Liver (tissue), 3 donors: ENCODE measurements around the gene ARHGAP8.

Experiments used
- GABPA ChIP-seq, 2 donors: IDR thresholded peaks in 1 of 2; conservative IDR thresholded peaks in 1 of 2; 2 replicates each; pipeline ENCODE4 v1.6.1; 2016; ENCODE audit warnings: antibody characterized with exemption in 2 of 2, mild to moderate bottlenecking in 1 of 2, moderate library complexity in 1 of 2
- RAD21 ChIP-seq, 2 donors: IDR thresholded peaks; 2 replicates each; pipeline ENCODE4 v1.6.1; 2016; ENCODE audit warnings: antibody characterized with exemption in 2 of 2, mild to moderate bottlenecking in 2 of 2
- SP1 ChIP-seq: IDR thresholded peaks from 2 replicates; pipeline ENCODE4 v1.6.1; 2018; ENCODE audit warnings: antibody characterized with exemption, mild to moderate bottlenecking
- TAF1 ChIP-seq: conservative IDR thresholded peaks from 2 replicates; pipeline ENCODE4 v1.6.1; 2016; ENCODE audit warnings: antibody characterized with exemption, mild to moderate bottlenecking
- YY1 ChIP-seq: IDR thresholded peaks from 2 replicates; pipeline ENCODE4 v1.6.1; 2016; ENCODE audit warnings: antibody characterized with exemption, mild to moderate bottlenecking
- TF ChIP-seq, protein P1 (sequence below): IDR thresholded peaks from 2 replicates; pipeline ENCODE4 v1.6.1; 2016; ENCODE audit warnings: antibody characterized with exemption
- TF ChIP-seq, protein P2 (sequence below): fragments of 150-350 bp; IDR thresholded peaks from 2 replicates; pipeline ENCODE4 v1.5.1; 2017; ENCODE audit warnings: improper control_type of control experiment, low read depth, low read length; ENCODE audit not compliant: missing input control
- TF ChIP-seq, protein P3 (sequence below): IDR thresholded peaks from 2 replicates; pipeline ENCODE4 v1.6.1; 2016; ENCODE audit warnings: antibody characterized with exemption, mild to moderate bottlenecking
- TF ChIP-seq, protein P4 (sequence below): IDR thresholded peaks from 2 replicates; pipeline ENCODE4 v1.6.1; 2016; ENCODE audit warnings: antibody characterized with exemption
- TF ChIP-seq, protein P5 (sequence below): IDR thresholded peaks from 2 replicates; pipeline ENCODE4 v1.6.1; 2016; ENCODE audit warnings: antibody characterized with exemption
- donor health status: healthy.
- donor health status: healthy.

DNA sequence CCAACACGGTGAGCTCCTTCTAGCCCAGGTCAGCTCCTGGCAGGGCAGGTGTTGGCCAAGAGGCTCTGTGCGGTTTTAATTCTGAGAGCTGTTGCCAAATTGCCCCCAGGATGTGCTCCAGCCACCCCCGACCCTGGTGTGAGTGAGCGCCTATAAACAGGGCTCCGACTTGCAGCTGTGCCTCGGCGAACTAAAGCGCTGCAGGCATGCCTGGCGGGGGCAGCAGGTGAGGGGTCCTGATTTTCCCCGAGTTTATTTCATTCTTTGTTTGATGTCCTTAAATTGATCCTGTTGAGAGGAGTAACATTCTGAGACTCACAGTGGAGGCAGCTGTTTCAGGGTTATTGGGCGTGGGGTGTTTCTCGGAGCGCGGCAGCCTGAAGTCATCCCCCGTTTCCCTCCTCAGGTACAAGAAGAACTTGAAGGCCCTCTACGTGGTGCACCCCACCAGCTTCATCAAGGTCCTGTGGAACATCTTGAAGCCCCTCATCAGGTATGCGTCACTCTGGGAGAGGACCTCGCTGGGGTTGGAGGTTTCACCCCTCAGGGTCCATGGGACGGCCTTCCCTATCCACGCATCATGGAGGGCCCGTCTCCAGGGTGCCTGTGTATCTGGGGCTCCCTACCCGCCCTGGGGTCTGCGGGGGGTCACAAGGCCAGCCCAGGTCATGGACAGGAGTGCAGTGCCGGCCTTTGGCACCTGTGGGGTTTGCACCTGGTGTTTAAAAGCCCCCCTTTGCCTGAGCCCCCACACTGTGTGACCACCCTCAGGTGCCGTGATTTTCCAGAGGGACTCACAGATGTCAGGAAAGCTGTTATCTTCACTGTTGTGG lies 62.1 kb downstream of the ARHGAP8 start:
- TF ChIP-seq, protein P1, sequence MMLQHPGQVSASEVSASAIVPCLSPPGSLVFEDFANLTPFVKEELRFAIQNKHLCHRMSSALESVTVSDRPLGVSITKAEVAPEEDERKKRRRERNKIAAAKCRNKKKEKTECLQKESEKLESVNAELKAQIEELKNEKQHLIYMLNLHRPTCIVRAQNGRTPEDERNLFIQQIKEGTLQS, result no peak
- TF ChIP-seq, protein P2, sequence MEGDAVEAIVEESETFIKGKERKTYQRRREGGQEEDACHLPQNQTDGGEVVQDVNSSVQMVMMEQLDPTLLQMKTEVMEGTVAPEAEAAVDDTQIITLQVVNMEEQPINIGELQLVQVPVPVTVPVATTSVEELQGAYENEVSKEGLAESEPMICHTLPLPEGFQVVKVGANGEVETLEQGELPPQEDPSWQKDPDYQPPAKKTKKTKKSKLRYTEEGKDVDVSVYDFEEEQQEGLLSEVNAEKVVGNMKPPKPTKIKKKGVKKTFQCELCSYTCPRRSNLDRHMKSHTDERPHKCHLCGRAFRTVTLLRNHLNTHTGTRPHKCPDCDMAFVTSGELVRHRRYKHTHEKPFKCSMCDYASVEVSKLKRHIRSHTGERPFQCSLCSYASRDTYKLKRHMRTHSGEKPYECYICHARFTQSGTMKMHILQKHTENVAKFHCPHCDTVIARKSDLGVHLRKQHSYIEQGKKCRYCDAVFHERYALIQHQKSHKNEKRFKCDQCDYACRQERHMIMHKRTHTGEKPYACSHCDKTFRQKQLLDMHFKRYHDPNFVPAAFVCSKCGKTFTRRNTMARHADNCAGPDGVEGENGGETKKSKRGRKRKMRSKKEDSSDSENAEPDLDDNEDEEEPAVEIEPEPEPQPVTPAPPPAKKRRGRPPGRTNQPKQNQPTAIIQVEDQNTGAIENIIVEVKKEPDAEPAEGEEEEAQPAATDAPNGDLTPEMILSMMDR, result no peak
- TF ChIP-seq, protein P3, sequence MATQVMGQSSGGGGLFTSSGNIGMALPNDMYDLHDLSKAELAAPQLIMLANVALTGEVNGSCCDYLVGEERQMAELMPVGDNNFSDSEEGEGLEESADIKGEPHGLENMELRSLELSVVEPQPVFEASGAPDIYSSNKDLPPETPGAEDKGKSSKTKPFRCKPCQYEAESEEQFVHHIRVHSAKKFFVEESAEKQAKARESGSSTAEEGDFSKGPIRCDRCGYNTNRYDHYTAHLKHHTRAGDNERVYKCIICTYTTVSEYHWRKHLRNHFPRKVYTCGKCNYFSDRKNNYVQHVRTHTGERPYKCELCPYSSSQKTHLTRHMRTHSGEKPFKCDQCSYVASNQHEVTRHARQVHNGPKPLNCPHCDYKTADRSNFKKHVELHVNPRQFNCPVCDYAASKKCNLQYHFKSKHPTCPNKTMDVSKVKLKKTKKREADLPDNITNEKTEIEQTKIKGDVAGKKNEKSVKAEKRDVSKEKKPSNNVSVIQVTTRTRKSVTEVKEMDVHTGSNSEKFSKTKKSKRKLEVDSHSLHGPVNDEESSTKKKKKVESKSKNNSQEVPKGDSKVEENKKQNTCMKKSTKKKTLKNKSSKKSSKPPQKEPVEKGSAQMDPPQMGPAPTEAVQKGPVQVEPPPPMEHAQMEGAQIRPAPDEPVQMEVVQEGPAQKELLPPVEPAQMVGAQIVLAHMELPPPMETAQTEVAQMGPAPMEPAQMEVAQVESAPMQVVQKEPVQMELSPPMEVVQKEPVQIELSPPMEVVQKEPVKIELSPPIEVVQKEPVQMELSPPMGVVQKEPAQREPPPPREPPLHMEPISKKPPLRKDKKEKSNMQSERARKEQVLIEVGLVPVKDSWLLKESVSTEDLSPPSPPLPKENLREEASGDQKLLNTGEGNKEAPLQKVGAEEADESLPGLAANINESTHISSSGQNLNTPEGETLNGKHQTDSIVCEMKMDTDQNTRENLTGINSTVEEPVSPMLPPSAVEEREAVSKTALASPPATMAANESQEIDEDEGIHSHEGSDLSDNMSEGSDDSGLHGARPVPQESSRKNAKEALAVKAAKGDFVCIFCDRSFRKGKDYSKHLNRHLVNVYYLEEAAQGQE, result no peak
- TF ChIP-seq YY1, result no peak
- no peak for TF ChIP-seq RAD21 (IDR thresholded peaks at IDR 0.05)
- no peak for TF ChIP-seq TAF1
- TF ChIP-seq, protein P4, sequence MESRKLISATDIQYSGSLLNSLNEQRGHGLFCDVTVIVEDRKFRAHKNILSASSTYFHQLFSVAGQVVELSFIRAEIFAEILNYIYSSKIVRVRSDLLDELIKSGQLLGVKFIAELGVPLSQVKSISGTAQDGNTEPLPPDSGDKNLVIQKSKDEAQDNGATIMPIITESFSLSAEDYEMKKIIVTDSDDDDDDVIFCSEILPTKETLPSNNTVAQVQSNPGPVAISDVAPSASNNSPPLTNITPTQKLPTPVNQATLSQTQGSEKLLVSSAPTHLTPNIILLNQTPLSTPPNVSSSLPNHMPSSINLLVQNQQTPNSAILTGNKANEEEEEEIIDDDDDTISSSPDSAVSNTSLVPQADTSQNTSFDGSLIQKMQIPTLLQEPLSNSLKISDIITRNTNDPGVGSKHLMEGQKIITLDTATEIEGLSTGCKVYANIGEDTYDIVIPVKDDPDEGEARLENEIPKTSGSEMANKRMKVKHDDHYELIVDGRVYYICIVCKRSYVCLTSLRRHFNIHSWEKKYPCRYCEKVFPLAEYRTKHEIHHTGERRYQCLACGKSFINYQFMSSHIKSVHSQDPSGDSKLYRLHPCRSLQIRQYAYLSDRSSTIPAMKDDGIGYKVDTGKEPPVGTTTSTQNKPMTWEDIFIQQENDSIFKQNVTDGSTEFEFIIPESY, result no peak
- TF ChIP-seq SP1, result no peak
- TF ChIP-seq GABPA (IDR thresholded peaks at IDR 0.05 in 1 of 2, conservative IDR thresholded peaks at IDR 0.05 in 1 of 2), result no peak
- TF ChIP-seq, protein P5, sequence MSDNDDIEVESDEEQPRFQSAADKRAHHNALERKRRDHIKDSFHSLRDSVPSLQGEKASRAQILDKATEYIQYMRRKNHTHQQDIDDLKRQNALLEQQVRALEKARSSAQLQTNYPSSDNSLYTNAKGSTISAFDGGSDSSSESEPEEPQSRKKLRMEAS, result no peak
